MCF 10A (cell line): ENCODE data around the gene TMEM175. TPM values are rescaled to one million over a fixed set of nuclear protein-coding genes. Genes with fewer than 3 reads are reported as not detected.

Experiments used
- BruUV-seq: library from RNA; stranded (reverse); fragments of 400-500 nt; replicated peaks from 2 replicates; lab custom pipeline; 2021; lab: Mats Ljungman, UMichigan
- CTCF ChIA-PET: fragments of 300-600 bp; sonication (Branson Sonifier 250); formaldehyde crosslinking; extraction: SDS; loops from one replicate; lab custom pipeline; 2021; ENCODE audit warnings: antibody characterized with exemption, inconsistent platforms; lab: Yijun Ruan, JAX
- POLR2A ChIA-PET: fragments of 300-600, 350-650 bp; sonication (Branson Sonifier 250); formaldehyde crosslinking; extraction: SDS; loops from one replicate; lab custom pipeline; 2020; ENCODE audit warnings: antibody characterized with exemption, inconsistent platforms; lab: Yijun Ruan, JAX
- DNase-seq: peaks from one replicate; pipeline ENCODE4 v3.0.0-alpha.2; 2018; ENCODE audit not compliant: unreplicated experiment
- H3K27ac Mint-ChIP-seq: one replicate; pipeline ENCODE4 v1.8.0; 2022; ENCODE audit warnings: mild to moderate bottlenecking, low read depth, mixed read lengths; ENCODE audit not compliant: unreplicated experiment
- H3K27me3 Mint-ChIP-seq: one replicate; pipeline ENCODE4 v1.8.0; 2022; ENCODE audit warnings: mixed read lengths; ENCODE audit not compliant: insufficient read depth, unreplicated experiment
- H3K36me3 Mint-ChIP-seq: one replicate; pipeline ENCODE4 v1.8.0; 2022; ENCODE audit warnings: mild to moderate bottlenecking, moderate library complexity, mixed read lengths; ENCODE audit not compliant: insufficient read depth, unreplicated experiment
- H3K4me1 Mint-ChIP-seq: one replicate; pipeline ENCODE4 v1.8.0; 2022; ENCODE audit warnings: mixed read lengths; ENCODE audit not compliant: insufficient read depth, unreplicated experiment
- H3K4me3 Mint-ChIP-seq: one replicate; pipeline ENCODE4 v1.8.0; 2022; ENCODE audit warnings: mild to moderate bottlenecking, moderate library complexity, mixed read lengths; ENCODE audit not compliant: unreplicated experiment
- H3K9me3 Mint-ChIP-seq: one replicate; pipeline ENCODE4 v1.8.0; 2022; ENCODE audit warnings: mixed read lengths; ENCODE audit not compliant: unreplicated experiment
- CTCF ChIP-seq: fragments of 200-600 bp; IDR thresholded peaks from one replicate; pipeline ENCODE4 v1.8.0; 2022; ENCODE audit warnings: antibody characterized with exemption, mild to moderate bottlenecking; ENCODE audit not compliant: unreplicated experiment
- intact Hi-C: fragments of 100-400 bp; cut with micrococcal nuclease; formaldehyde crosslinking; loops from 2 replicates; pipeline ENCODE4 v1.14.1; 2022
- total RNA-seq: library from RNA; stranded (reverse); gene quantifications from 2 replicates; pipeline ENCODE4 v1.2.3, GENCODE V29; 2022

The TMEM175 gene
- total RNA-seq, 1 experiment from 2014 or later, result 28.9 TPM

GRCh38 chr4:945274-946102 is 13.2 kb downstream of the TMEM175 start:
- Mint-ChIP-seq H3K27ac (no peak overlapping the region), H3K27me3 (no peaks in the 10 kb centered on the region), H3K9me3 (no peaks in the 10 kb centered on the region), H3K36me3 (no peaks in the 10 kb centered on the region), H3K4me1 (no peaks in the 10 kb centered on the region), H3K4me3 (no peak overlapping the region)
- DNase-seq, result no peak
- ChIA-PET CTCF (interaction anchor here (0.6 kb wide), 1 partner anchor 180 kb away, joined by 4 read pairs; no protein-coding TSS in a partner anchor), POLR2A (no interaction called here)
- TF ChIP-seq CTCF, result no peak
- BruUV-seq, result no TSS peak
- intact Hi-C loops, result no loop called here

- ChIA-PET POLR2A (no interaction called here), CTCF (no interaction called here)
- no peaks in the 10 kb centered on the region for H3K27me3 Mint-ChIP-seq
- no peak overlapping the region for H3K27ac Mint-ChIP-seq
- H3K4me3 Mint-ChIP-seq, result no peak overlapping the region
- H3K9me3 Mint-ChIP-seq, result no peaks in the 10 kb centered on the region
- H3K36me3 Mint-ChIP-seq, result no peaks in the 10 kb centered on the region
- H3K4me1 Mint-ChIP-seq, result no peaks in the 10 kb centered on the region
- DNase-seq, result no peak
- BruUV-seq, result no TSS peak
- TF ChIP-seq CTCF, result no peak
- intact Hi-C loops, result no loop called here
These were observed 13.8 kb downstream of the TMEM175 start for GRCh38 chr4:946103-946450.

- Mint-ChIP-seq H3K36me3 (no peaks in the 10 kb centered on the region), H3K27me3 (no peaks in the 10 kb centered on the region), H3K4me1 (no peaks in the 10 kb centered on the region), H3K4me3 (no peak overlapping the region), H3K27ac (no peak overlapping the region), H3K9me3 (no peaks in the 10 kb centered on the region)
- TF ChIP-seq CTCF, result no peak
- intact Hi-C loops, result no loop called here
- ChIA-PET CTCF (no interaction called here), POLR2A (no interaction called here)
- no TSS peak for BruUV-seq
- no peak for DNase-seq
These were observed 14.5 kb downstream of the TMEM175 start for GRCh38 chr4:946517-947471.

GRCh38 chr4:947491-947971 is 15.3 kb downstream of the TMEM175 start:
- DNase-seq, result no peak
- Mint-ChIP-seq H3K27ac (no peak overlapping the region), H3K36me3 (no peaks in the 10 kb centered on the region), H3K4me1 (no peaks in the 10 kb centered on the region), H3K9me3 (no peaks in the 10 kb centered on the region), H3K4me3 (no peak overlapping the region), H3K27me3 (no peaks in the 10 kb centered on the region)
- intact Hi-C loops, result no loop called here
- TF ChIP-seq CTCF, result no peak
- BruUV-seq, result no TSS peak
- POLR2A ChIA-PET, result no interaction called here
- CTCF ChIA-PET, result no interaction called here
